HCT116 (cell line): Measurements from ENCODE around the gene SUGCT. TPM values are rescaled to one million over a fixed set of nuclear protein-coding genes. Genes with fewer than 3 reads are reported as not detected.

Experiments used
- ATAC-seq: fragments of 200-7000 bp; cut with Tn5 transposase; 2 replicates; pipeline ENCODE4 v1.9.1; 2020; ENCODE audit warnings: mild to moderate bottlenecking, moderate library complexity
- BruUV-seq: library from RNA; stranded (reverse); fragments of 400-500 nt; replicated peaks from 2 replicates; lab custom pipeline; 2021; lab: Mats Ljungman, UMichigan
- CTCF ChIA-PET: fragments of 300-600 bp; sonication (Branson Sonifier 250); formaldehyde crosslinking; loops from one replicate; lab custom pipeline; 2021; ENCODE audit warnings: antibody characterized with exemption; lab: Charles Lee
- POLR2A ChIA-PET: fragments of 300-600, 350-600 bp; sonication (Branson Sonifier 250); formaldehyde crosslinking; loops from one replicate; lab custom pipeline; 2021; ENCODE audit warnings: antibody characterized with exemption; lab: Charles Lee
- RAD21 ChIA-PET, 2 experiments: fragments of 300-600 bp; sonication (Branson Sonifier 250); formaldehyde crosslinking; loops; one replicate each; lab custom pipeline; 2023; ENCODE audit warnings: low total read pairs in 2 of 2; ENCODE audit not compliant: uncharacterized antibody in 2 of 2, unreplicated experiment in 2 of 2, low non-redundant PET in 1 of 2; lab: Charles Lee
- DNase-seq: peaks from one replicate; pipeline ENCODE4 v3.0.0-alpha.2; 2010; ENCODE audit warnings: low read depth, low spot score
- H2AFZ ChIP-seq: fragments of 200-600 bp; shearing (Covaris generic), sonication (generic); 2 replicates; pipeline ENCODE4 v1.6.1; 2017; ENCODE audit warnings: low read depth, mixed run types, mixed read lengths, antibody characterized with exemption, low read length; ENCODE audit not compliant: poor library complexity, severe bottlenecking
- H3K27ac ChIP-seq: 2 replicates; pipeline ENCODE4 v1.5.1; 2012; ENCODE audit warnings: low read depth, low read length
- H3K27me3 ChIP-seq: fragments of 200-600 bp; sonication (generic); 2 replicates; pipeline ENCODE4 v1.6.1; 2016; ENCODE audit warnings: mixed run types, low read length, mixed read lengths; ENCODE audit not compliant: insufficient read depth
- H3K36me3 ChIP-seq, 2 experiments: fragments of 200-500 bp in 1 of 2; fragments of 200-600 bp in 1 of 2; sonication (Bioruptor generic) in 1 of 2; sonication (generic) in 1 of 2; 2 replicates each; pipeline versions ENCODE4 v1.5.1 to v1.6.1; 2014 to 2016; ENCODE audit warnings: low read length in 2 of 2, inconsistent platforms in 1 of 2, mixed read lengths in 1 of 2, mixed run types in 1 of 2; ENCODE audit not compliant: insufficient read depth in 2 of 2, control insufficient read depth in 1 of 2
- H3K4me1 ChIP-seq, 2 experiments: fragments of 200-600 bp in 1 of 2; sonication (generic) in 1 of 2; 2 replicates each; pipeline versions ENCODE4 v1.5.1 to v1.6.1; 2012 to 2017; ENCODE audit warnings: low read length in 2 of 2, inconsistent platforms in 1 of 2, mild to moderate bottlenecking in 1 of 2, mixed read lengths in 1 of 2, mixed run types in 1 of 2, moderate library complexity in 1 of 2; ENCODE audit not compliant: insufficient read depth in 2 of 2, control insufficient read depth in 1 of 2
- H3K4me2 ChIP-seq: fragments of 200-600 bp; sonication (generic); 2 replicates; pipeline ENCODE4 v1.6.1; 2017; ENCODE audit warnings: mixed run types, low read length, mixed read lengths
- H3K4me3 ChIP-seq, 2 experiments: fragments of 200-600 bp in 1 of 2; sonication (generic) in 1 of 2; replicated peaks in 1 of 2; 2 replicates each; pipeline ENCODE4 v1.5.1; 2011 to 2016; ENCODE audit warnings: low read length in 2 of 2, control low read depth in 1 of 2, low read depth in 1 of 2, mild to moderate bottlenecking in 1 of 2, mixed read lengths in 1 of 2, mixed run types in 1 of 2
- H3K79me2 ChIP-seq: fragments of 200-600 bp; sonication (generic); 2 replicates; pipeline ENCODE4 v1.6.1; 2017; ENCODE audit warnings: mild to moderate bottlenecking, mixed run types, low read length, moderate library complexity, mixed read lengths; ENCODE audit not compliant: insufficient read depth
- H3K9ac ChIP-seq: fragments of 200-600 bp; sonication (generic); 2 replicates; pipeline ENCODE4 v1.6.1; 2016; ENCODE audit warnings: low read length, mixed read lengths
- H3K9me2 ChIP-seq: fragments of 200-600 bp; sonication (generic), shearing (Covaris generic); 2 replicates; pipeline ENCODE4 v1.6.1; 2017; ENCODE audit warnings: mixed run types, mild to moderate bottlenecking, moderate library complexity; ENCODE audit not compliant: insufficient read depth
- H3K9me3 ChIP-seq, 2 experiments: fragments of 200-500 bp in 1 of 2; fragments of 200-600 bp in 1 of 2; sonication (Bioruptor generic) in 1 of 2; sonication (generic) in 1 of 2; 2 replicates each; pipeline ENCODE4 v1.6.1; 2014 to 2017; ENCODE audit warnings: low read length in 2 of 2, mixed read lengths in 2 of 2, inconsistent platforms in 1 of 2, low read depth in 1 of 2, mild to moderate bottlenecking in 1 of 2, mixed run types in 1 of 2, moderate library complexity in 1 of 2; ENCODE audit not compliant: control insufficient read depth in 1 of 2, insufficient read depth in 1 of 2
- H4K20me1 ChIP-seq: fragments of 200-600 bp; sonication (generic), shearing (Covaris generic); 2 replicates; pipeline ENCODE4 v1.6.1; 2017; ENCODE audit warnings: mixed run types, mild to moderate bottlenecking, moderate library complexity; ENCODE audit not compliant: insufficient read depth
- EGR1 ChIP-seq: IDR thresholded peaks from 2 replicates; pipeline ENCODE4 v1.6.1; 2012; ENCODE audit warnings: low read depth
- ELF1 ChIP-seq: IDR thresholded peaks from 2 replicates; pipeline ENCODE4 v1.6.1; 2012; ENCODE audit warnings: low read depth, borderline replicate concordance
- EZH2 ChIP-seq: fragments of 200-600 bp; sonication (generic); IDR thresholded peaks from 2 replicates; pipeline ENCODE4 v1.6.1; 2017; ENCODE audit warnings: antibody characterized with exemption, mixed run types
- POLR2A ChIP-seq: IDR thresholded peaks from 2 replicates; pipeline ENCODE4 v1.7.0; 2011; ENCODE audit warnings: borderline replicate concordance; ENCODE audit not compliant: insufficient read depth, insufficient read length; ENCODE audit errors: extremely low read depth
- POLR2AphosphoS5 ChIP-seq: IDR thresholded peaks from 2 replicates; pipeline ENCODE4 v1.6.1; 2011; ENCODE audit warnings: mild to moderate bottlenecking, low read depth, low read length, moderate library complexity
- RAD21 ChIP-seq: IDR thresholded peaks from 2 replicates; pipeline ENCODE4 v1.6.1; 2012; ENCODE audit warnings: low read depth, mild to moderate bottlenecking
- SIN3A ChIP-seq: IDR thresholded peaks from 2 replicates; pipeline ENCODE4 v1.6.1; 2012; ENCODE audit warnings: low read depth
- SRF ChIP-seq: IDR thresholded peaks from 2 replicates; pipeline ENCODE4 v1.6.1; 2012; ENCODE audit warnings: low read depth
- TCF7L2 ChIP-seq: IDR thresholded peaks from 2 replicates; pipeline ENCODE4 v1.7.0; 2011; ENCODE audit warnings: borderline replicate concordance, inconsistent platforms; ENCODE audit not compliant: insufficient read depth, insufficient read length; ENCODE audit errors: extremely low read depth
- YY1 ChIP-seq: IDR thresholded peaks from 2 replicates; pipeline ENCODE4 v1.6.1; 2011; ENCODE audit warnings: low read length, low read depth, moderate library complexity, mild to moderate bottlenecking; ENCODE audit not compliant: insufficient replicate concordance; ENCODE audit errors: extremely low read depth
- ZNF274 ChIP-seq: fragments of 200-500 bp; sonication (Bioruptor generic); IDR thresholded peaks from 2 replicates; pipeline ENCODE4 v1.6.1; 2014; ENCODE audit warnings: mild to moderate bottlenecking, low read depth, low read length, inconsistent platforms
- intact Hi-C: fragments of 100-400 bp; cut with micrococcal nuclease; formaldehyde crosslinking; loops from 2 replicates; pipeline ENCODE4 v1.10.0; 2022
- total RNA-seq: library from RNA; stranded (reverse); gene quantifications from one replicate; pipeline ENCODE4 v1.2.1, GENCODE V29; 2021; ENCODE audit not compliant: unreplicated experiment
- TF ChIP-seq, protein P1 (sequence below): IDR thresholded peaks from 2 replicates; pipeline ENCODE4 v1.6.1; 2012
- TF ChIP-seq, protein P2 (sequence below): IDR thresholded peaks from 2 replicates; pipeline ENCODE4 v1.6.1; 2012
- TF ChIP-seq, protein P3 (sequence below), 3 experiments: fragments of 200-600 bp in 1 of 3; sonication (generic) in 1 of 3; IDR thresholded peaks in 2 of 3; conservative IDR thresholded peaks in 1 of 3; 2 replicates each; pipeline ENCODE4 v1.5.1; 2012 to 2017; ENCODE audit warnings: low read depth in 2 of 3, low read length in 2 of 3, antibody characterized with exemption in 1 of 3, borderline replicate concordance in 1 of 3, control low read depth in 1 of 3, mild to moderate bottlenecking in 1 of 3, mixed read lengths in 1 of 3, mixed run types in 1 of 3, moderate library complexity in 1 of 3; ENCODE audit not compliant: insufficient read depth in 1 of 3

The SUGCT gene
- total RNA-seq, 1 experiment from 2014 or later: 4.4 TPM

DNA sequence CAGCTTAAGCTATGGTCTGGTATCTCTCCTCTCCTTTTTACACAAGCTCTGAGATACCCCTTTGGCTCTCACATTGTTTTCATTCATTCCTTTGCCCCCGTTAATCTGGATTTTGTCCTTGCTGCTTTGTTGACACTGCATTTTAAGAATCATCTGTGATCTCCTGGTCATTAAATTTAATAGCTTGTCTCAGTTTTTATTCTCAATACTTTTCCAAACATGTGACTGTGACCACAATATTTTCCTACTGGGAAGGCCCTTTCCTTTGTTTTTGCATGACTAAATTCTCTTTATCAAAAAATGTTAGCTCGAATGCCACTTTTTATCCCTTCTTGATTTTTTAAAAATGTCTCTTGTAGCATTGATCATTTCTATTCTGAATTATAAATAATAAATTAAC, 171.2 kb downstream of the SUGCT start:
- Histone ChIP-seq H3K27me3 (no peaks in the 10 kb centered on the region), H3K4me3 (no peak overlapping the region), H3K9me2 (no peaks in the 10 kb centered on the region), H2AFZ (no peak overlapping the region), H3K4me2 (no peak overlapping the region), H3K9me3 (no peaks in the 10 kb centered on the region), H3K79me2 (no peaks in the 10 kb centered on the region), H3K36me3 (no peaks in the 10 kb centered on the region), H3K27ac (no peak overlapping the region), H4K20me1 (no peaks in the 10 kb centered on the region), H3K9ac (no peak overlapping the region), H3K4me1 (no peaks in the 10 kb centered on the region)
- POLR2A ChIA-PET: no interaction called here
- TF ChIP-seq POLR2A (no peak), POLR2AphosphoS5 (no peak), RAD21 (no peak), EGR1 (no peak), SIN3A (no peak), ELF1 (no peak), TCF7L2 (no peak), YY1 (no peak), EZH2 (no peak), ZNF274 (no peak), SRF (no peak)
- TF ChIP-seq, protein P1, sequence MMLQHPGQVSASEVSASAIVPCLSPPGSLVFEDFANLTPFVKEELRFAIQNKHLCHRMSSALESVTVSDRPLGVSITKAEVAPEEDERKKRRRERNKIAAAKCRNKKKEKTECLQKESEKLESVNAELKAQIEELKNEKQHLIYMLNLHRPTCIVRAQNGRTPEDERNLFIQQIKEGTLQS: no peak
- TF ChIP-seq, protein P2, sequence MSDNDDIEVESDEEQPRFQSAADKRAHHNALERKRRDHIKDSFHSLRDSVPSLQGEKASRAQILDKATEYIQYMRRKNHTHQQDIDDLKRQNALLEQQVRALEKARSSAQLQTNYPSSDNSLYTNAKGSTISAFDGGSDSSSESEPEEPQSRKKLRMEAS: no peak
- TF ChIP-seq, protein P3, sequence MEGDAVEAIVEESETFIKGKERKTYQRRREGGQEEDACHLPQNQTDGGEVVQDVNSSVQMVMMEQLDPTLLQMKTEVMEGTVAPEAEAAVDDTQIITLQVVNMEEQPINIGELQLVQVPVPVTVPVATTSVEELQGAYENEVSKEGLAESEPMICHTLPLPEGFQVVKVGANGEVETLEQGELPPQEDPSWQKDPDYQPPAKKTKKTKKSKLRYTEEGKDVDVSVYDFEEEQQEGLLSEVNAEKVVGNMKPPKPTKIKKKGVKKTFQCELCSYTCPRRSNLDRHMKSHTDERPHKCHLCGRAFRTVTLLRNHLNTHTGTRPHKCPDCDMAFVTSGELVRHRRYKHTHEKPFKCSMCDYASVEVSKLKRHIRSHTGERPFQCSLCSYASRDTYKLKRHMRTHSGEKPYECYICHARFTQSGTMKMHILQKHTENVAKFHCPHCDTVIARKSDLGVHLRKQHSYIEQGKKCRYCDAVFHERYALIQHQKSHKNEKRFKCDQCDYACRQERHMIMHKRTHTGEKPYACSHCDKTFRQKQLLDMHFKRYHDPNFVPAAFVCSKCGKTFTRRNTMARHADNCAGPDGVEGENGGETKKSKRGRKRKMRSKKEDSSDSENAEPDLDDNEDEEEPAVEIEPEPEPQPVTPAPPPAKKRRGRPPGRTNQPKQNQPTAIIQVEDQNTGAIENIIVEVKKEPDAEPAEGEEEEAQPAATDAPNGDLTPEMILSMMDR (IDR thresholded peaks at IDR 0.05 in 2 of 3, conservative IDR thresholded peaks at IDR 0.05 in 1 of 3; ENCODE audit: borderline replicate concordance in 1 of 3, insufficient read depth in 1 of 3, low read depth in 2 of 3, low read length in 2 of 3): no peak
- DNase-seq: no peak
- intact Hi-C loops: no loop called here
- RAD21 ChIA-PET: no interaction called here
- CTCF ChIA-PET: no interaction called here
- no peak for ATAC-seq
- BruUV-seq: no TSS peak
